ENCODE data around the gene INSC. TPM values are rescaled to one million over a fixed set of nuclear protein-coding genes. Genes with fewer than 3 reads are reported as not detected.
A peak's percentile ranks its signal among the peaks of the same experiment; 100 is the strongest.

The INSC gene
- total RNA-seq, 4 donors from 2014 or later: 4.4 to 18.8 (median 7.8) TPM

DNA sequence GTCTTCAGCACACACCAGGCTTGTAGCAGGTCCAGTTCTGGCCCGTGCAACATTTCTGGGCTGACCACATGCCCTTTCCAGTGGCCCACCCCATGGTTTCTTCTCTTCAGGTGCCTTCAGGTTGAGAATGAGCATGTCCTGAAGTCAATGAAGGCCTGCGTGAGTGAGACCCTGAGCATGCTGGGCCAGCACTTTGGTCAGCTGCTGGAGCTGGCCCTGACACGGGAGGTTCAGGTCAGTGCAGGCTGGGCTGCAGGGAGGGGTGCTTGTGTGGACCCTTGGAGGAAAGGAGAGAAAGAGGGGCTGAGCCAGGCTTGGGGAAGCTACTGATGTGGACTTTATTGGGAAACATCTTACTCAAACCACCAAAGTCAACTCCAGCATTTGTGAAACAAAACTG lies 63.5 kb downstream of the INSC start:
- 80 to 86% methylated on average over 3 of the region's 3 CpGs for WGBS, 2 donors
- H3K27ac ChIP-seq: no peak overlapping the region
- TF ChIP-seq EP300 (IDR thresholded peaks at IDR 0.05) (no peak), CTCF (IDR thresholded peaks at IDR 0.05) (no peak), POLR2A (IDR thresholded peaks at IDR 0.05) (no peak)
- H3K9me3 ChIP-seq: no peaks in the 10 kb centered on the region
- H3K36me3 ChIP-seq: no peaks in the 10 kb centered on the region
- no peak overlapping the region for H3K4me3 ChIP-seq
- H3K4me1 ChIP-seq: peaks cover 0 to 7% (median 0%) of the 10 kb centered on the region in 4 donors
- DNase-seq (ENCODE audit: low spot score in 2 of 2): no peak
- no peaks in the 10 kb centered on the region for H3K27me3 ChIP-seq

DNA sequence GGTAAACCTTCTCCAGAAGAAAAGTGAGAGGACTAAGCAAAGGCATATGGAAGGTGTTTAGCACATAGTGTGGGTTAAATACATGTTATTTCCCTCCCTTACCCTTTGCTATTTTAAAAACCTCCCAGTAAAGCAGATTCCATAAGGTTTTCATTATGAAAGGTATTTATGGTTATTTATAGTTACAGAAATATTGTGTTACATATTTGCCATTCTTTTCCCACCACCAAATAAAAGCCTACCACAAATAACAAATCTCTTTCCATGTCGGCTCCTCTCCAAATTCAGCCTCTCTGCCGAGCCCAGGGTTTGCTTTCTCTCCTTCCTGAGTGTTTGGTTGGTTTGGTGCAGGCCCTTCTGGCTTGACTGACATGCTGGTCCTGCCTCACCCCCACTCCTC lies 64.4 kb downstream of the INSC start:
- DNase-seq (ENCODE audit: low spot score in 2 of 2): no peak
- Histone ChIP-seq H3K27ac (peak overlapping the region in 1 of 4 donors; percentile 30), H3K36me3 (no peaks in the 10 kb centered on the region), H3K4me1 (peaks cover 0 to 7% (median 0%) of the 10 kb centered on the region in 4 donors), H3K27me3 (no peaks in the 10 kb centered on the region), H3K4me3 (no peak overlapping the region), H3K9me3 (no peaks in the 10 kb centered on the region)
- no peak for TF ChIP-seq EP300 (IDR thresholded peaks at IDR 0.05)
- TF ChIP-seq CTCF (IDR thresholded peaks at IDR 0.05): no peak
- no peak for TF ChIP-seq POLR2A (IDR thresholded peaks at IDR 0.05)
- whole genome bisulfite sequencing, 2 donors: 38 to 39% methylated on average over 2 of the region's 2 CpGs

DNA sequence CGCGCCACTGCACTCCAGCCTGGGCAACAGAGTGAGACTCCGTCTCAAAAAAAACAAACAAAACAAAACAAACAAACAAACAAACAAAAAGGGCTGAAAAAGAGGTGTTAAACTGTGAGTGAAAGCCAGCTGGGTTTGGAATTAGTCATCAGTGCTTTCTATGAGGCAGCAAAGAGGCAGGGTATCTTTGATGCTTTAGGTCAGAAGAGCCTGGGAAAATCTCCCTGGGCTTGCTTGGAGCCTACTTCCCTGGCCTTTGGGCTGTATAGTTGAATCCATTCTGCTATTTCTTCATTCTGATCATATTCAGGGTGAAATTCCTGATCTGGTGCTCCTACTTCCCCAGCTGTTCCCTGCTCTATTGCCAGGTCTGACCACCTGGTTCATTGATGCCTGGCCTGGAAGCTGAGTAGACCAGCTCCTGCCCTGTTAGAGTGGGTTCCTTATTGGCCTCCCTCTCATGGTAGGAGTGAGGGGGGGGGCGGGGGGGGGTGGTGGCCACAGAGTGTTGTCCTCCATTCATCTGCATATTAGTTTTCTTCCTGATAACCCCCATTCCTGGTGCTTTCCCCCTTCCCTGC lies 65.6 kb downstream of the INSC start:
- no peak for DNase-seq (ENCODE audit: low spot score in 2 of 2)
- no peaks in the 10 kb centered on the region for H3K27me3 ChIP-seq
- H3K36me3 ChIP-seq: no peaks in the 10 kb centered on the region
- H3K4me1 ChIP-seq: peaks cover 0 to 7% (median 0%) of the 10 kb centered on the region in 4 donors
- H3K27ac ChIP-seq: no peak overlapping the region
- no peak overlapping the region for H3K4me3 ChIP-seq
- no peaks in the 10 kb centered on the region for H3K9me3 ChIP-seq
- WGBS, 2 donors: 67 to 68% methylated on average over 4 of the region's 4 CpGs
- TF ChIP-seq EP300 (IDR thresholded peaks at IDR 0.05): no peak
- no peak for TF ChIP-seq POLR2A (IDR thresholded peaks at IDR 0.05)
- no peak for TF ChIP-seq CTCF (IDR thresholded peaks at IDR 0.05)

GRCh38 chr11:15182372-15182771 lies 67.6 kb downstream of the INSC start:
- no peaks in the 10 kb centered on the region for H3K9me3 ChIP-seq
- H3K36me3 ChIP-seq: no peaks in the 10 kb centered on the region
- 46% methylated on average over 1 of the region's 1 CpG for WGBS, 2 donors
- H3K4me1 ChIP-seq: peaks cover 0 to 7% (median 0%) of the 10 kb centered on the region in 4 donors
- H3K4me3 ChIP-seq: no peak overlapping the region
- TF ChIP-seq EP300 (IDR thresholded peaks at IDR 0.05) (no peak), CTCF (IDR thresholded peaks at IDR 0.05) (no peak), POLR2A (IDR thresholded peaks at IDR 0.05) (no peak)
- no peaks in the 10 kb centered on the region for H3K27me3 ChIP-seq
- no peak overlapping the region for H3K27ac ChIP-seq
- no peak for DNase-seq (ENCODE audit: low spot score in 2 of 2)

- 82 to 84% methylated on average over 1 of the region's 1 CpG for WGBS, 2 donors
- H3K4me1 ChIP-seq: no peaks in the 10 kb centered on the region
Observed at GRCh38 chr11:15185021-15185420, 70.3 kb downstream of the INSC start.

More at GRCh38 chr11:15185021-15185420, 70.3 kb downstream of the INSC start:
- TF ChIP-seq POLR2A (IDR thresholded peaks at IDR 0.05) (no peak), CTCF (IDR thresholded peaks at IDR 0.05) (no peak), EP300 (IDR thresholded peaks at IDR 0.05) (no peak)
- Histone ChIP-seq H3K36me3 (peaks cover 0 to 3% (median 0%) of the 10 kb centered on the region in 3 donors), H3K4me3 (no peak overlapping the region), H3K27ac (no peak overlapping the region), H3K27me3 (no peaks in the 10 kb centered on the region), H3K9me3 (peaks cover 0 to 5% (median 0%) of the 10 kb centered on the region in 4 donors)
- DNase-seq (ENCODE audit: low spot score in 2 of 2): no peak

Data from tibial nerve (tissue), 4 donors.